ENCODE measurements around the gene MAN2A1.

- TF ChIP-seq, protein P1, sequence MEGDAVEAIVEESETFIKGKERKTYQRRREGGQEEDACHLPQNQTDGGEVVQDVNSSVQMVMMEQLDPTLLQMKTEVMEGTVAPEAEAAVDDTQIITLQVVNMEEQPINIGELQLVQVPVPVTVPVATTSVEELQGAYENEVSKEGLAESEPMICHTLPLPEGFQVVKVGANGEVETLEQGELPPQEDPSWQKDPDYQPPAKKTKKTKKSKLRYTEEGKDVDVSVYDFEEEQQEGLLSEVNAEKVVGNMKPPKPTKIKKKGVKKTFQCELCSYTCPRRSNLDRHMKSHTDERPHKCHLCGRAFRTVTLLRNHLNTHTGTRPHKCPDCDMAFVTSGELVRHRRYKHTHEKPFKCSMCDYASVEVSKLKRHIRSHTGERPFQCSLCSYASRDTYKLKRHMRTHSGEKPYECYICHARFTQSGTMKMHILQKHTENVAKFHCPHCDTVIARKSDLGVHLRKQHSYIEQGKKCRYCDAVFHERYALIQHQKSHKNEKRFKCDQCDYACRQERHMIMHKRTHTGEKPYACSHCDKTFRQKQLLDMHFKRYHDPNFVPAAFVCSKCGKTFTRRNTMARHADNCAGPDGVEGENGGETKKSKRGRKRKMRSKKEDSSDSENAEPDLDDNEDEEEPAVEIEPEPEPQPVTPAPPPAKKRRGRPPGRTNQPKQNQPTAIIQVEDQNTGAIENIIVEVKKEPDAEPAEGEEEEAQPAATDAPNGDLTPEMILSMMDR (IDR thresholded peaks at IDR 0.05) = no peak
- TF ChIP-seq POLR2AphosphoS5 (IDR thresholded peaks at IDR 0.05; ENCODE audit: low read depth, low read length) = no peak
- no peak for TF ChIP-seq SIN3A (IDR thresholded peaks at IDR 0.05; ENCODE audit: borderline replicate concordance, insufficient read depth, low read depth, low read length)
- TF ChIP-seq, protein P2, sequence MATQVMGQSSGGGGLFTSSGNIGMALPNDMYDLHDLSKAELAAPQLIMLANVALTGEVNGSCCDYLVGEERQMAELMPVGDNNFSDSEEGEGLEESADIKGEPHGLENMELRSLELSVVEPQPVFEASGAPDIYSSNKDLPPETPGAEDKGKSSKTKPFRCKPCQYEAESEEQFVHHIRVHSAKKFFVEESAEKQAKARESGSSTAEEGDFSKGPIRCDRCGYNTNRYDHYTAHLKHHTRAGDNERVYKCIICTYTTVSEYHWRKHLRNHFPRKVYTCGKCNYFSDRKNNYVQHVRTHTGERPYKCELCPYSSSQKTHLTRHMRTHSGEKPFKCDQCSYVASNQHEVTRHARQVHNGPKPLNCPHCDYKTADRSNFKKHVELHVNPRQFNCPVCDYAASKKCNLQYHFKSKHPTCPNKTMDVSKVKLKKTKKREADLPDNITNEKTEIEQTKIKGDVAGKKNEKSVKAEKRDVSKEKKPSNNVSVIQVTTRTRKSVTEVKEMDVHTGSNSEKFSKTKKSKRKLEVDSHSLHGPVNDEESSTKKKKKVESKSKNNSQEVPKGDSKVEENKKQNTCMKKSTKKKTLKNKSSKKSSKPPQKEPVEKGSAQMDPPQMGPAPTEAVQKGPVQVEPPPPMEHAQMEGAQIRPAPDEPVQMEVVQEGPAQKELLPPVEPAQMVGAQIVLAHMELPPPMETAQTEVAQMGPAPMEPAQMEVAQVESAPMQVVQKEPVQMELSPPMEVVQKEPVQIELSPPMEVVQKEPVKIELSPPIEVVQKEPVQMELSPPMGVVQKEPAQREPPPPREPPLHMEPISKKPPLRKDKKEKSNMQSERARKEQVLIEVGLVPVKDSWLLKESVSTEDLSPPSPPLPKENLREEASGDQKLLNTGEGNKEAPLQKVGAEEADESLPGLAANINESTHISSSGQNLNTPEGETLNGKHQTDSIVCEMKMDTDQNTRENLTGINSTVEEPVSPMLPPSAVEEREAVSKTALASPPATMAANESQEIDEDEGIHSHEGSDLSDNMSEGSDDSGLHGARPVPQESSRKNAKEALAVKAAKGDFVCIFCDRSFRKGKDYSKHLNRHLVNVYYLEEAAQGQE (IDR thresholded peaks at IDR 0.05; ENCODE audit: insufficient read depth in 1 of 2, low read depth in 2 of 2, low read length in 1 of 2) = no peak
- TF ChIP-seq TCF7L2 (IDR thresholded peaks at IDR 0.05; ENCODE audit: low read depth, low read length) = no peak
Measured at GRCh38 chr5:109803854-109804253, 114.1 kb downstream of the MAN2A1 start.

Measured in Panc1 (cell line).